GM12864 (cell line): ENCODE data around the gene ANKS1A.
"Not testable (repeated sequence)": the region's sequence is repeated elsewhere in the genome, so short reads cannot be mapped to it uniquely, and the experiment has no call there.

ENCODE experiments used
- DNase-seq: peaks from one replicate; pipeline ENCODE4 v3.0.0-alpha.2; 2011; ENCODE audit warnings: low read depth
- H3K4me3 ChIP-seq: 2 replicates; pipeline ENCODE4 v1.5.1; 2011; ENCODE audit warnings: mild to moderate bottlenecking, low read depth, low read length, control low read depth
- TF ChIP-seq, protein P1 (sequence below): IDR thresholded peaks from 2 replicates; pipeline ENCODE4 v1.5.1; 2011; ENCODE audit warnings: low read depth, mild to moderate bottlenecking, moderate library complexity, low read length, control low read depth, inconsistent platforms; ENCODE audit errors: missing control alignments

Gene ANKS1A

DNA sequence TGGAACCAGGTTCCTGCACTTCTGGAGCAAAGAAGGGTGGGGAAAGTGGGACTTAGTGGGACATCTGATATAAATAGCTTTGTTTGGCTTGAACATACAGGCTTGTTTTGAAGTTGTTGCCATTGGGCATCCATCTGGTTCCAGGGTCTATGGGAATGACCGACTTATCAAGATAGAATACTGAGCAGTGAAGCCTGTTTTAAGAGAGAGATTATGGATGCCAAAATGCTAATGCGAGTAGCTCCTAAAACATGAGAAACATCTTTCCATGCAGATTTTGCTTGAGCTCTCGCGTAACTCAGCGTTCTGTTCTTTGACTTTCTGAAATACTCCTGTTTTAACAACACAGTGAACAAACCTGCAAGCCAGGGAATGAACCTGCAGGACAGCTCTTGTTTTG lies 98.5 kb downstream of the ANKS1A start:
- DNase-seq: no peak
- TF ChIP-seq, protein P1, sequence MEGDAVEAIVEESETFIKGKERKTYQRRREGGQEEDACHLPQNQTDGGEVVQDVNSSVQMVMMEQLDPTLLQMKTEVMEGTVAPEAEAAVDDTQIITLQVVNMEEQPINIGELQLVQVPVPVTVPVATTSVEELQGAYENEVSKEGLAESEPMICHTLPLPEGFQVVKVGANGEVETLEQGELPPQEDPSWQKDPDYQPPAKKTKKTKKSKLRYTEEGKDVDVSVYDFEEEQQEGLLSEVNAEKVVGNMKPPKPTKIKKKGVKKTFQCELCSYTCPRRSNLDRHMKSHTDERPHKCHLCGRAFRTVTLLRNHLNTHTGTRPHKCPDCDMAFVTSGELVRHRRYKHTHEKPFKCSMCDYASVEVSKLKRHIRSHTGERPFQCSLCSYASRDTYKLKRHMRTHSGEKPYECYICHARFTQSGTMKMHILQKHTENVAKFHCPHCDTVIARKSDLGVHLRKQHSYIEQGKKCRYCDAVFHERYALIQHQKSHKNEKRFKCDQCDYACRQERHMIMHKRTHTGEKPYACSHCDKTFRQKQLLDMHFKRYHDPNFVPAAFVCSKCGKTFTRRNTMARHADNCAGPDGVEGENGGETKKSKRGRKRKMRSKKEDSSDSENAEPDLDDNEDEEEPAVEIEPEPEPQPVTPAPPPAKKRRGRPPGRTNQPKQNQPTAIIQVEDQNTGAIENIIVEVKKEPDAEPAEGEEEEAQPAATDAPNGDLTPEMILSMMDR: no peak
- H3K4me3 ChIP-seq: no peak overlapping the region

GRCh38 chr6:34990971-34991560 lies 102.0 kb downstream of the ANKS1A start:
- no peak overlapping the region for H3K4me3 ChIP-seq
- TF ChIP-seq, protein P1: no peak
- no peak for DNase-seq

DNA sequence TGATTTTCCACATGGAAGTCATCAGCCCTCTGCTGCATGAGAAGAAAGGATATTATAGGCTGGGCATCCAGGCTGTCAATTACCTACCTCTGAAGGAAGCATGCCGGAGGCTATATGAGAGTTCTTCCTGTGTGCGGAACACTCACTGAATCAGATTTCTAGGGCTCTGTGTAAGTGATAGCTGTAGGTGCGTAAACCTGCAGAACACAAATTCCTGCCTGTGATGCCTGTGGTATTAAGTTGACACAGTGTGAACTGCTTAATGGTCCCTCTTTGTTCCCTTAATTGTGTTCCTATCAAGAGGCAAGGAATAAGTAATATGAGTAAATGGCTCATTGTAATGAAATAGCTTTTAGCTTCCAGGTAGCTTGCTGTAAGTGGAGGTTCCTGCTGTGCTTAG lies 103.3 kb downstream of the ANKS1A start:
- no peak overlapping the region for H3K4me3 ChIP-seq
- TF ChIP-seq, protein P1: no peak
- DNase-seq: no peak

GRCh38 chr6:34993213-34993612 lies 104.2 kb downstream of the ANKS1A start:
- DNase-seq: no peak
- TF ChIP-seq, protein P1: no peak
- no peak overlapping the region for H3K4me3 ChIP-seq

GRCh38 chr6:34994693-34995092 lies 105.6 kb downstream of the ANKS1A start:
- no peak overlapping the region for H3K4me3 ChIP-seq
- DNase-seq: no peak
- TF ChIP-seq, protein P1: no peak

DNA sequence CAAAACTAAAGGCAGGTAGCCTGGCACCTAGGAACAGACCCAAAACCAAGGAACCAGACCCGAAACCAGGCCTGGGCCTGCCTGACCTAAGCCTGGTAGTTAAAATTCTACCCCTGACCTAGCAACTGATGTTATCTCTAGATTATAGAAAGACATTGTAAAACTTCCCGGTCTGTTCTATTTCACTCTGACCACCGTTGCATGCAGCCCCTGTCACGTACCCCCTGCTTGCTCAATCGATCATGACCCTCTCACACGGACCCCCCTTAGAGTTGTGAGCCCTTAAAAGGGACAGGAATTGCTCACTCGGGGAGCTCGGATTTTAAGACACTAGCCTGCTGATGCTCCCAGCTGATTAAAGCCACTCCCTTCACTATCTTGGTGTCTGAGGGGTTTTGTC lies 109.4 kb downstream of the ANKS1A start:
- not testable (repeated sequence) for DNase-seq

DNA sequence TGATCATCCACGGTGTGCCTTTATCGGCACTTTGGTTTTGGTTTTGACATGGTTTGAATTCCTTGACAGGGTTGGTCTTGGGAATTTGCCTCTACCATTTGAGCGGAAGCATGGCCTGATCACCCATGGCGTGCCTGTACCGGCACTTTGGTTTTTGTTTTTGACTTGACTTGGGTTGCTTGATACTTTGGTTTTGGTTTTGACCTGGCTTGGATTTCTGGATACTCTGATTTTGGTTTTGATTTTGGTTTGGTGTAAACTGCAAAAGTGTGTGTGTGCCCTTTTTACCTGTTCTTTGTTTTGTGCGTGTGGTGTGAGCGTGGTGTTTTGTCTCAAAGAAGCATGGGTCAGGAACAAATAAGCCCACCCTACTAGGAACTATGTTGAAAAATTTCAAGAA lies 110.1 kb downstream of the ANKS1A start:
- not testable (repeated sequence) for DNase-seq, H3K4me3 ChIP-seq

More for the DNA sequence above, 109.4 kb downstream of the ANKS1A start:
- H3K4me3 ChIP-seq: not testable (repeated sequence)

- not testable (repeated sequence) for DNase-seq, H3K4me3 ChIP-seq
Measured at GRCh38 chr6:34999962-35000361, 110.9 kb downstream of the ANKS1A start.

- DNase-seq, H3K4me3 ChIP-seq: not testable (repeated sequence)
Measured at GRCh38 chr6:35001349-35001748, 112.3 kb downstream of the ANKS1A start.

- DNase-seq, H3K4me3 ChIP-seq: not testable (repeated sequence)
Measured at GRCh38 chr6:35003886-35004530, 115.0 kb downstream of the ANKS1A start.
